NB4 (cell line): ENCODE results near the gene DOCK9.

Source experiments
- DNase-seq: peaks from one replicate; pipeline ENCODE4 v3.0.0; 2010; ENCODE audit warnings: low read depth
- H3K4me3 ChIP-seq: one replicate; pipeline ENCODE4 v1.5.1; 2011; ENCODE audit warnings: mild to moderate bottlenecking, low read depth, low read length, moderate library complexity
- CTCF ChIP-seq: IDR thresholded peaks from one replicate; pipeline ENCODE4 v1.5.1; 2012; ENCODE audit warnings: low read depth, low read length
- MAX ChIP-seq: IDR thresholded peaks from 2 replicates; pipeline ENCODE4 v1.6.1; 2011; ENCODE audit warnings: low read depth, low read length
- MYC ChIP-seq: IDR thresholded peaks from 2 replicates; pipeline ENCODE4 v1.6.1; 2011; ENCODE audit warnings: low read depth, low read length
- POLR2A ChIP-seq: IDR thresholded peaks from 2 replicates; pipeline ENCODE4 v1.6.1; 2011; ENCODE audit warnings: mild to moderate bottlenecking; ENCODE audit not compliant: insufficient read length; ENCODE audit errors: extremely low read depth

The DOCK9 gene

GRCh38 chr13:98877936-98878335 is 99.9 kb downstream of the DOCK9 start:
- TF ChIP-seq MYC, result no peak
- no peak for TF ChIP-seq POLR2A
- no peak for TF ChIP-seq MAX
- no peak for TF ChIP-seq CTCF
- DNase-seq, result no peak
- no peak overlapping the region for H3K4me3 ChIP-seq

- H3K4me3 ChIP-seq, result no peak overlapping the region
- no peak for TF ChIP-seq POLR2A
- TF ChIP-seq MYC, result no peak
- no peak for DNase-seq
Measured at GRCh38 chr13:98877466-98877865, 100.4 kb downstream of the DOCK9 start.

GRCh38 chr13:98875146-98875729 is 102.6 kb downstream of the DOCK9 start:
- DNase-seq, result no peak
- TF ChIP-seq CTCF (no peak), MYC (no peak), MAX (no peak), POLR2A (no peak)
- no peak overlapping the region for H3K4me3 ChIP-seq

GRCh38 chr13:98874029-98874397 is 103.9 kb downstream of the DOCK9 start:
- no peak for DNase-seq
- TF ChIP-seq MAX (no peak), POLR2A (no peak), CTCF (no peak), MYC (no peak)
- no peak overlapping the region for H3K4me3 ChIP-seq

- no peak for DNase-seq
- TF ChIP-seq MAX, result no peak
- TF ChIP-seq POLR2A, result no peak
- no peak for TF ChIP-seq CTCF
- no peak for TF ChIP-seq MYC
- no peak overlapping the region for H3K4me3 ChIP-seq
Measured at GRCh38 chr13:98873377-98874028, 104.4 kb downstream of the DOCK9 start.

- H3K4me3 ChIP-seq, result no peak overlapping the region
- no peak for DNase-seq
- TF ChIP-seq CTCF, result no peak
- TF ChIP-seq MAX, result no peak
- no peak for TF ChIP-seq MYC
- no peak for TF ChIP-seq POLR2A
Measured at GRCh38 chr13:98871727-98872126, 106.1 kb downstream of the DOCK9 start.
